IPS DF 4.7 (cell line): Measurements from ENCODE around the gene RCAN2.
"Not testable (repeated sequence)": the region's sequence is repeated elsewhere in the genome, so short reads cannot be mapped to it uniquely, and the experiment has no call there.

Experiments used
- DNase-seq: peaks from one replicate; pipeline ENCODE4 v3.0.0-alpha.2; 2013; ENCODE audit warnings: low spot score; ENCODE audit errors: extremely low read depth

RCAN2 gene

DNA sequence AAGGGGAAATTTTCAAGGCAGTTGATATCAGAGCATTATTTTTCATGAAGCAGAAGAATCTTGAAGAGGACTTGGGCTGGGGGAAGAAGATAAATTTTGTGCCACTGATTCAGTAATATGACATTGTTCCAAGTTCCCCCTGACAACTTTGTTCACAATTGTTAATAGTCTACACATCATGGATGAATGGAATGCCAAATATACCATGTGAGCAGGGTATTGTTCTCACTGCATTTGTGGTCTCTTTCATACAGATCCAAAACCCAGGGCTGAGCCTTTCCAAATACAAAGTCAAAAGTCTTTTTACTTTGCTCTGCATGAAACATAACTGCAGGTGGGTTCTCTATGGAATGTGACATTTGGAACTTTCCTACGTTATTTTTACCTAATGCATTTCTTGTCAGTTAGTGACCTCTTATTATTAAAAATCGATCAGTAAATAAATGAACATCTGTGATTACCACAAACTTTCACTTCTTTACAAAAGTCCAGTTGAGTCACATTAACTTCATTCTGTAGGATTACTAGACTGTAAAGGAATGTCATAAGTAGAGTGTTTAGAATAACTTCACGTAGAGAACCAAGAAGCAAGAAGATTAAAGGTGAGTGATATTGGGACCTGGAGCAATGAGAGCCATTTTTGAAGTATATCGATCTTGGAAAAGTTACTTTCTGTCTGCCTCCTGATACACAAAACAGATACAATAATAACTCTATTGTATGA is 100.9 kb downstream of the RCAN2 start:
- DNase-seq = no peak

DNA sequence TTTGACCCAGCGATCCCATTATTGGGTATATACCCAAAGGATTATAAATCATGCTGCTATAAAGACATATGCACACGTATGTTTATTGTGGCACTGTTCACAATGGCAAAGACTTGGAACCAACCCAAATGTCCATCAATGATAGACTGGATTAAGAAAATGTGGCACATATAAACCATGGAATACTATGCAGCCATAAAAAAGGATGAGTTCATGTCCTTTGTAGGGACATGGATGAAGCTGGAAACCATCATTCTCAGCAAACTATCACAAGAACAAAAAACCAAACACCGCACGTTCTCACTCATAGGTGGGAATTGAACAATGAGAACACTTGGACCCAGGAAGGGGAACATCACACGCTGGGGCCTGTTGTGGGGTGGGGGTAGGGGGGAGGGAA is 103.5 kb downstream of the RCAN2 start:
- not testable (repeated sequence) for DNase-seq

DNA sequence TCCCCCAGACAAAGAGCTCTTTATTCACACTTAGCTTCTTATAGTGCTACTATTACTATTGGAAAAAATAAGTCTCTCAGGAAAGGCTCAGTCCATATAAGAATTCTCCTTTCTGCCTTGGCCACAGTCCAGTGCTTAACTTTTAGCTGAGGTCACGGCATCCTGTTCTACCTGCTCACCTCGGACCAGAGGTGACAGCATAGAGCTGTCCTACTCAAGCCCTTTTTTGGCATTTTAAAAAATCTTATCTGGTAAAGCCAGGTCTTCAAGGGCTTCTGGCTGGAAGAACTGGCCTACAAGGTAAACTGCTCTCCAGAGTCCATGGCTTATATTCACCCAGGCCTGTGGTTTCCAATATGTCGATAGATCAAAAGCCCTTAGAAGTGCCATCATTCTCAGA is 109.7 kb downstream of the RCAN2 start:
- DNase-seq = no peak

DNA sequence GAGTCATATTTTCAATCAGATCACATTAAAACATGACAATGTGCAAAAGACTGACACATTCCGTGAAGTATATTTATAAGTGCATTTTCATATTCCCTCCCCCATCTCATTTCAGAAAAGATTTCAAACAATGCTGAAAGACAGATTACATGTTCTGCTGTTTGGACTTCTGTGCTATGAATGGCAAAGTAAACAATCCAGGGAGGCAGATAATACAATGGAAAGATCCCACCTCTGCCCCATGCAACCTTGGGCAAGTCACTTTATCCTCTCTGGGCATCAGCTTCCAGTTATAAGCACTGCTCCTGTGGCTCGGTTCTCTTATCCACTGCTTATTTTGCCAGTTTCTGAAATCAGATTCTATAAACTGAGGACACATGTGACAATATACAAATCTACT is 110.2 kb downstream of the RCAN2 start:
- no peak for DNase-seq

DNA sequence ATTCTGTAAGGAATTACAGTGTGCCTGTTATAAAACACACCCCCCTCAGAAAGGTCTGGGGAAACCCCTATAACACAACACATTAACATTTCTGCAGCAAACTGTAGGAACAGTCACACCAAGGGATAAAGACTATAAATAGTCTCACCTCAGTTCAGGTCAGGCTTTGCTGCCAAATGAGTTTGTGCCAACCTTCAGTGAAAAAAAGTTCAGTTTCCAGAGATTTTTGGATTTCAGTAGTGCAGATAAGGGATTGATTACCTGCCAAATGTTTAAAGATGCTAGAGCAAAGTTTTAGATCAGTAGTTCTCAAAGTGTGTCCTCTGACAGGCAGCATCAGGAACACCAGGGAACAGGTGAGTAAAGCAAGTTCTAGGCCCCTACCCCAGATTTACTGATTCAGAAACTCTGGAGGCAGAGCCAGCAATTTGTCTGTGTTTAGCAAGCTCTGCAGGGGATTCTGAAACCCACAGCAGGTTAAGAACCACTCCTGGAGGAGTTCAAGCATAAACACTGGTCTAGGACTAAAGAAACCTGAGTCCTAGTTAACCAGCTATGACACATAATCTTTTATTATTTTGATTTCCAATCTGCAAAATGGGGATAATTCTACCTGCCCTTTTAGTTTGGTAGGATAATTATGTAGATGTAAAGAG is 111.0 kb downstream of the RCAN2 start:
- no peak for DNase-seq

DNA sequence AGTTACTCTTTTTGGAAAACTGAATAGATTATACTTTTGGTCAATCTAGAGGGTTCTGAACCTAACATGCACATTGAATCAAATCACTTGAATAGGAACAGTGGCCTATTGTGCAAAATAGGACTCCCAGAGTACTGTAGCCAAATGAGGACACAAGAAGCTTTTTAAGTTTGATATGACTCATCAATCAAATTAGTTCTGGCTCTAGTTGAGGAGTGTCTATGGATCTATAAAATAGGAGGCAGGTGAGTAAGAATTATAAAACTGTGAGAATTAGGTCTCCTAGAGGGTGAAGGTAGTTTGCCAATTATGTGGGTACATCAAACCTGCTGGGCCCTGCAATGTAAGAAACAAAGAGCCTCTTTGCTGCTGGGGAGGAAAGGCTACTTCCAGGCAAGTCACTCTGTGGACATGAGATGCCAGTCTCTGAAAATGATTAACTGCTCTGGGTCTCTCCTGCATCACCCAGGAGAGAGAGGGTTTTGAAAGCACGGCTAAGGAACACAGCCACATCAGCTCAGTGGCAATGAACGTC is 112.3 kb downstream of the RCAN2 start:
- DNase-seq = no peak

DNA sequence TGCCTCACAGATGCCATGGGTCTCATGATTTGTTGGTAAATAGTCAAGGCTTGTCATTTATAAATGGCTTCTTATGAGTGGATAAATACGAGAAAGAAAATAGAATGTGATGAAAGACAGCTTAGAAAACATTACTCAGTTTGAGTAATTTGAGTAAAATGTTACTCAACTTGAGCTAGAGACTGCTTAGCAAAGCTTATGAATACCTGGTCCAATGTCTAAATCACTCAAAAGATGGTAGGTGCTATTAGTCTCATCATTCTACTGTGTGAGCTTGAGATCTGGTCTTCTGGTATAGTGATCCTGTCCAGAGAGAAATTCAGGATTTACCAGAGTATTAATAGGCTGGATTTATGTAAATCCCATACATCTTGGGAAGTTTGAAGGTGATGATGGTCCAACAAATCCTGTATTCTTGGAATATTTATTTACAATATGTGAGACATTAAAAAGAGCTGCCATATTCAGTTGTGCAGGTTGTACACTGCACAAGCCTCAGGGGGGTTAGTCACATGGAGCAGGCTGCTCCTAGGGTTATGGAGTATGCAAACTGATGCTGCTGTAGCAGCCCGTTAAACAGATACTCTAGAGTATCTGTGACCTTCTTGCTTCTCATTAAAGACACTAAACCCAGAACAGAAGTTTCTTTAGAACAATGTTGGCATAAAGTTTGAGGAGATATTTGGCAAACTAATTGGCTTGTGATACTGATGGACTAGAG is 112.9 kb downstream of the RCAN2 start:
- no peak for DNase-seq

DNA sequence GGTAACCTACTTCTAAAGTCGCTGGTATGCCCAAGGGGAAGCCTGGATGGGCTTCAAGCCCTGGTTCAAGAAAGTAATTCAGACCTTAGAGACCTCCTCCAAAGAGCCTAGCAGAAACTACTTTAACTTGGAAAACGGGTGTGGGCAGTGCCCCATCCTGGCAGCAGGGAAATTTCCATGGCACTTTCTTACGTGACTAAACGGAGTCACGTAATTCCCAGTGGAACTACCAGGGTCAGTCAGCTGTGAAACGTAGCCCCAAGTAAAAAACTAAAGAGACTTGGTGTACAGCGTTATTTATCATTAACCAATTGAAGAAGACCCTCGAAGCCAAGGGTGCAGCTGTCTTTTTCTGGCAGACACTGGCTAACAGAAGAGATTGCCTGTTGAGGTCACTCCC is 114.0 kb downstream of the RCAN2 start:
- DNase-seq = no peak

DNA sequence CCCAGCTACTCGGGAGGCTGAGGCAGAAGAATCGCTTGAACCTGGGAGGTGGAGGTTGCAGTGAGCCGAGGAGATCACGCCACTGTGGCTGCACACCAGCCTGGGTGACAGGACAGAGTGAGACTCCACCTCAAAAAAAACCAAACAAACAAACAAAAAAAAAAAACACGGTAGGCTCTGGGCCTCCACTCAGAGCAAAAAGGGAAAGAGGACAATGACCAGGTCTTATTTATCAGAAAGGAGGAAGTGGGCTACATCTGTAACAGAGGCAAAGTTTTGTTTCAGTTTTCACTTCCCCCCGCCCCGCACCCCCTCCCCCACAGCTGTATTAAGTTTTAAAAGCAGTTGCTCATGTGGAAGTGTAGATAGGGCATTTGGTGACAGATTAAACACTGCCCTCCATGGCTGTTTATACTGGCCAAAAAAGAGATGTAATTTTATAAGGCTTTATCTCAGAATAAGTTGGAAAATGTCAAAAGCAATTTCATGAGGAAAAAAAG is 114.6 kb downstream of the RCAN2 start:
- DNase-seq = no peak

DNA sequence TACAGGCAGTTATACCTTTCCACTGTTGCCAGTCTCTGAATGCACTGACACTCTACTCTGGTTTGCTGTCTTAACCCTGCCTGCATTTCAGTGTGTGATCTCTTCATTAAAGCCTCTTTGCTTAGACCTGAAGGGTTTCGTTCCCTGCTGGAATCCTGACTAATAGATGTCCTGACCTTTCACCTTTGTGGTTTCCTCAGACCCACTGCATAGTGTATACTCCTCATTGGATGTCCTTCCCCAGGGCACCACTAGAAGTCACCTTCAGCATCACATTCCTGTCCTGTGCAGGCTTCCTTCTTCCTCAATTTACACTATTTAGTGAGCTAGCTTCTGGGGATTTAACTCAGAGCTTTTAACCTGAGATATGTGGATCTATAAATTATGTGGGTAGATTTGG is 120.6 kb downstream of the RCAN2 start:
- DNase-seq = no peak

DNA sequence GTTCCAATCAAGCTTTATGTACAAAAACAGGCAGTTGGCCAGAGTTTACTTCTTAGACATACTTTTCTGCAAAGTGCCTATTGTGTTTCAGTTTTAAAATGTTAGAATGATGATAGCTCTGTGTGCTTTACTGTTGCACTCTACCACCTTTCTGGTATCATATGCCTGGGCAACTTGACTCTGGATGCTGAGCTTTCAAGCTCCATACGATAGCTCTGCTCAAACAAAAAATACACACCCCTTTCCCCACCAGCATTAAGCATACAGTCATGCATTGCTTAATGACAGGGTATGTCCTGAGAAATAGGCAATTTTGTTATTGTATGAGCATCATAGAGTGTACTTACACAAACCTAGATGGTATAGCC is 123.1 kb downstream of the RCAN2 start:
- no peak for DNase-seq

DNA sequence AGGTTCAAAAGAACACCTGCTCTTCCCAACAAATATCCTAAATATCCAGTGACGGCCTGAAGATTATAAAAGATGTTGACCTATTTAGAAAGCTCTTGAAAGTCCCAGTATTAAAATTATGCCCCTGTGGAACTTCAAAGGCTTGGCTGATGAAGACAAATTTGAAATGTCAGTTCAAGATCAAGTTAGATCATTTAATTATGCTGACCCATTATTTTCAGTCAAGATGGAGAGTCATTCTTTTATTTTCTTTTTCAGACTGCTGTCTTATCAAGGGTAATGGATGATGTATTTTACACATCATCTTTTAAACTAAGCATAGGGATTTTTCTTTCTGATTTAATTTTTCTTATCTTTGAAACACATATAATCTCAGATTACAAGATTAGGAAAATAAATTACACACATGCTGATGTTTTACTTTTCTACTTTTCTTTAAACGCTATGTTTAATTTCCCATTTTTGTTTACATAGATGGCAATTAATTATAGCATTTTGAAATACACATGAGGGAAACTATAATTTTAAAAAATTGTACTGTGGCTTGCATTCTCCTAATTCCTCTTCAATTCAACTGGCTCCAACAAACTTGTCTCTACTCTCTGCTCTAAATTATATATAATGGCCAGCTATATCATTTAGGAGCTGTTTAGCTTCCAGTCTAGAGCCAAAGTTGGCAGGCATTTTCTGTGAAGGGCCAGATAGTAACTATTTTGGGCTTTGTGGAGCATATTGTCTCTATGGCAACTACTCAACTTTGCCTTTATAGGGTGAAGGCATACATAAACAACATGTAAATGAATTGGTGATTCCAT is 123.7 kb downstream of the RCAN2 start:
- DNase-seq = no peak

DNA sequence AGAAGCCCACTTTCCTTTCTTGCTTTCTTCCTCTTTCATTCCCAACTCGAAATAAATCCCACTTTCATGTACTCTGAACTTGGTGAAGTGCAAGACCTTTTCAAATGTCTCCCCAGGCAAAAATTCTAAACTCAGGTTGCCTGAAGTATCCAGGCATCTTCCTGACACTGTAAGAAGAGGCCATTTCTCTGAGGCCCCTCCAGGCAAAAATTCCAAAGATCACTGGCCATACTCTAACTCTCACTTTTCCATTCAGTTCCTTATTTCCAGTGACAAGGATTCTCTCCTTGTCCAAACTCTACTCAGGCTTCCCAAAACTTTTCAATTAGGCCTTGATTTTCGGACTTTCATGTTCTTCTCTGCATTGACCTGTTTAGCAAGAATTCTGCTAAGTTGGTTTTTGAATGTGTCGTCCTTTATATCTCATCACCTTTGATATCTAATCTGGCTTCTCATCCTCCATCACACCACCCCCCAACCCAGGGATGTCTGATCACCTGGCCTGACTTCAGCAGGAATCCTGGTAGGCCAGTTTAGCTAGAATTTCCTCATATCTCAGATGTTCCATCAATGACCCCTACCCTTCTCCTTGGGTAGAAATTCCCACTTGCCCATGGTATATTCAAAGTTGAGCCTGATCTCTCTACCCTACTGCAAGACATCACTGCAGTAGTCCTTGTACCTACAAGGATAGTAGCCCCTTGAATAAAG is 124.9 kb downstream of the RCAN2 start:
- no peak for DNase-seq

DNA sequence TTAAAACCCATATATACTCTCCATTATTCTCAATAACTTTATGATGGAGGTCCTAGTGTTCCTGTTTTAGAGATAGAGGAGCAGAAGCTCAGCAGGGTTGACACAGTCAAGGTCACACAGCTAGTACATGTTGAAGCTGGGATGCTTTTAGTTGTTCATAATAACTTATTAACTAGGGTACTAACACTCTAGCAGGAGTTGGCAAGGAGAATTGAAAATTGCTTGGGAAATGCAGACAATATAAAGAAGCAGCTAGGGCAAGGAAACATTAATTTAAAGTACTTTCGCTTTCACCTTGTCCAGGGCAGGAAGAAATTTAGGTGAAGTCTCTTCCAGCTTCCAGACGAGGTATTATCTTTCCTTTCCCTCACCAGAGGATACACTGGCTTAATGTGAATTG is 133.7 kb downstream of the RCAN2 start:
- no peak for DNase-seq

DNA sequence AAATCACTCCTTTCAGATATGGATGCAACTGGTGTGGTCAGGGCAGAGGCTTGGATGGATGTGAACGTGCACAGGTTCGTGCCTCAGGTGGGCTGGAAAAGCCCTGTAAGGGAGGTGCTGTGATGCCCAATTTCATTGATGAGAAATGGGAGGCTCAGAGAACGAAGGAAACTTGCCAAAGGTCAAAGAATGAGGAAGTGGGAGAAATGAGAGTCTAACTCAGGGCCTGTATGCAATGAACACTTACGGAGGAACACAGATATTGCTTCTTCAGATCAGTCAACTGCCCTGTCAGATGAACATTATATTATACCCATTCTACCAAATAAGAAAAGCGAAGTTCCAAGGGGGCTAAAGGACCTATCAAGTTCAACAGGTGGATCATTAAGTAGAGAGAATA is 134.7 kb downstream of the RCAN2 start:
- DNase-seq = no peak

DNA sequence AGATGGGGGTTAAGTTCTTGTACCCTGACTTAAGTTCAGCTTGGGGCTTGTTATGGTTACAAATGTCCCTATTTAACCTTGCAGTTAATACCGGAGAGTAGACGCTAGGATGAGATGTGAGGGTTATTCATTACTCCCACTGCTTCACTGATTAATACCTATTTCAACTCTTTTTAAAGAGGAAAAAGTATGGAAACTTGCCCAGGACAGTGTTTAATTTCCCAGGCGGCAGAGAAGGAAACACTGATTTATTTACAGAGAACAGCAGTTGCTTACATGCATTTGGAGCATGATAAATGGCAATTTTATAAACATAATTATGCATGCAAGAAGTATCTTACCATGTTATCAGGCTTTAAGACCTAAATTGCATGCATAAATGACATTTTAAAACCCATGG is 137.7 kb downstream of the RCAN2 start:
- DNase-seq = no peak

DNA sequence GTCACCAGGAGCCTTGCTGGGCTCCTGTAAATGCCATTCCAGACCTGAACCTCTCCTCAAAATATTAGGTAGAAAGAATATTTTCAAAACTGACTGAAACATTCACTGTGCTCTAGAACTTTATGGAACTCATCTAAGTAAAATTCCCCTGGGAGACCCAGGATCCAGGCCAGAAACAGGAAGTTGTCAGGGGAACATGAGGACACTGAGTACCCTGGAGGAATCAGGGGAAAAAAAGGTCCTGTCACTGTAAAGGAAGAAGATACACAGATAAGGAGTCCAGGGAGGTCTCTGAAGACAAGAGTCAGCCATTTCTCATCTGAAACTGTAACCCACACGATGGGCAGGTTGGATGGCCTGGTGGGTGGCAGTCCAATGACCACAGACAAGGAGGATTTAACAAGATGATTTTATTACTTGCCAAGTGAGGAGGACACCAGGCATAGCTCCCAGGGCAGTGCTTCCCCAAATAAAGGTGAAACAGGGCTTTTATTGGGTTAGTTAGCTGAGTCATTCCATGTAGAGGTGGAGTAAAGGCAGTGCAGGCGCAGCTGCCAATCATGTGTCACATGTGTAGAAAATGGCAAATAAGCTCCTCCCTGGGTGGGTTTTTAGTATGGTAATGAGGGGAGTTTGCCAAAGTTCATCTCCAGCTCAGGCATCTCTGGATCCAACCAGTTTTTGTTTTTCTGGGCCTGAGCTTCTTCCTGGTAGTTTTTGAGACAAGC is 138.5 kb downstream of the RCAN2 start:
- DNase-seq = no peak

DNA sequence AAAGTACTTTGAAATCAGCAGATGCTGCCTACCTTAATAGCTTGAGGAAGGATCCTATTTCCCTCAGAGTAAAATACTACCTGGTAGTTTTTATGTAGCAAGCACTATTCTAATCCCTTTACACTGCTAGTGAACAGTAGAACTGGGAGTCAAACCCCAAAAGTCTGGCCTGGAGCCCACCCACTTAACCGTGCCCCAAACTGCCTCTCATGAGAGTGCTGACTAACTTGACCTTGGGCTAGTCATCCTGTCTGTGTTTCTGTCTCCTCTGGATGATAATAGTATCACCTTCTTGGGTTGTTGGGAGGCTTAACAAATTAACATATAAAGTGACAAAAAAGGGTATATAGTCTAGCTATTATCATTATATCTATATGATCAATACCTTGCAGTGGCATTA is 140.5 kb downstream of the RCAN2 start:
- no peak for DNase-seq

DNA sequence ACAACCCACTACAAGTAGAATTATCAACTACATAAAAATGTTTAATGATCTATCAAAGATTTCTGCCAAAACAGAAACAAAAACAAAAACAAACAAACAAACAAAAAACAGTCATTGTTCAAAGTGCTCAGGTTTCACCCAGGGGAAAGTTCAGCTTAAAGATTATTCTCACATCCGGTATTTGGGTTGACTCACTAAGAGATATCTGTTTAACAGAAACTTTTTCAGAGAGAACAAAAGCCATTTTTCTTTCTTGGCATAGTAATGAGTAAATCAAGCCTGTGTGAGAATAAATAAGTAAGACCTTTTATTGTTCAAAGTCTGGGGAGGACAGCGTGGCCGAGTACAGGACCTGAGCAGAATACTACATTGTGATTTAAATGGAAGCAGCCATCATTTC is 143.6 kb downstream of the RCAN2 start:
- DNase-seq = no peak

DNA sequence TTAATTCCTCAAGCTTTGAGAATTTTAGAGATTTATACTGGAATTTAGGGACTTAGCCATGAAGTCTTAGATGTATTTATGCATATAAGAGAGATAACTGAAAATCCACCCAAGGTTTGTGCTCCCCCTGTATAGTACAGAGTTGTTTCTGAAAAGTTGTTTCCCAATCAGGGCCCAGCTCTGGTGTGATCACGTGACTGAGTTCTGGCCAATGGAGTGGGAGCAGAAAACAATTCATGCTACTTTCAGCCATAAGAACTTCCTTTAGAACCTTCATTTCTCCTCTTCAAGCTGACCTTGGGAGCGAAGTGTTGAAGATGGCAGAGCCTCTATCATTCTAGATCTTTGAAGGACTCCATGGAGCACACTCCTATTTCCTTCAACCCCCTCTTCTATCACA is 151.0 kb downstream of the RCAN2 start:
- DNase-seq = no peak
